ENCODE data around the gene SLC12A8. TPM values are rescaled to one million over a fixed set of nuclear protein-coding genes. Genes with fewer than 3 reads are reported as not detected.

The SLC12A8 gene
- total and polyA plus RNA-seq, 10 of the 15 experiments (the other 5 are each of a cell fraction or from before 2014, with no cell fraction given): 2.5 to 71.6 (median 50.1) TPM

- TF ChIP-seq REST (IDR thresholded peaks at IDR 0.05; ENCODE audit: low read depth, low read length) (no peak), NBN (IDR thresholded peaks at IDR 0.05) (no peak), IKZF1 (conservative IDR thresholded peaks at IDR 0.05) (no peak), BMI1 (IDR thresholded peaks at IDR 0.05; ENCODE audit: borderline replicate concordance) (no peak), NRF1 (conservative IDR thresholded peaks at IDR 0.05; ENCODE audit: low read depth, low read length) (no peak)
Measured at GRCh38 chr3:125057186-125057850, 155.2 kb downstream of the SLC12A8 start (continued).

GRCh38 chr3:125055913-125056745 is 156.4 kb downstream of the SLC12A8 start, which contains the start of gene HEG1:
HEG1 (minus strand) TSS chr3:125055997; CDS start chr3:125055890, 107 bp downstream.
- no TSS peak for BruUV-seq (replicated peaks)
- DNase-seq (ENCODE audit: low read depth, low spot score): no peak
- Histone ChIP-seq H3K36me3 (ENCODE audit: control insufficient read depth in 2 of 2, insufficient read depth in 2 of 2, low read length in 1 of 2) (no peaks in the 10 kb centered on the region), H3K9me3 (replicated peaks; ENCODE audit: control insufficient read depth, insufficient read depth, low read length) (no peaks in the 10 kb centered on the region), H3K79me2 (ENCODE audit: control insufficient read depth, insufficient read depth, low read length) (peaks cover 43% of the 10 kb centered on the region), H2AFZ (ENCODE audit: control insufficient read depth, low read depth, low read length) (peak within 1 kb of the TSS; percentile 73), H3K4me2 (ENCODE audit: control insufficient read depth, insufficient read depth) (peak within 1 kb of the TSS; percentile 97), H4K20me1 (ENCODE audit: control insufficient read depth, insufficient read depth) (no peaks in the 10 kb centered on the region), H3K9ac (ENCODE audit: control insufficient read depth, insufficient read depth, low read length) (peak within 1 kb of the TSS; percentile 76), H3K4me3 (peak within 1 kb of the TSS; percentile 93), H3K27ac (ENCODE audit: control insufficient read depth, insufficient read depth) (peak within 1 kb of the TSS; percentile 81), H3K4me1 (ENCODE audit: control insufficient read depth, insufficient read depth, low read length) (peaks cover 20% of the 10 kb centered on the region), H3K27me3 (replicated peaks in 1 of 2; ENCODE audit: control insufficient read depth in 2 of 2, insufficient read depth in 2 of 2, low read length in 1 of 2) (no peaks in the 10 kb centered on the region)
- ChIA-PET CTCF (interaction anchor here (1.0 kb wide), 1 partner anchor 64 kb away, joined by 4 read pairs; no protein-coding TSS in a partner anchor), SMC1A (ENCODE audit: uncharacterized antibody, unreplicated experiment) (interaction anchor here (1.2 kb wide), 1 partner anchor 42 kb away, joined by 3 read pairs; no protein-coding TSS in a partner anchor), POLR2A (interaction anchor here (0.6 to 0.7 kb wide), 2 partner anchors 70 to 172 kb away, joined by 4 read pairs; no protein-coding TSS in a partner anchor), RAD21 (ENCODE audit: unreplicated experiment) (no interaction called here)
- intact Hi-C loops (cut with micrococcal nuclease; ENCODE audit: unreplicated experiment): no loop called here
- FAIRE-seq: no peak
- ATAC-seq: peak; percentile 72
- in situ Hi-C loops (cut with MboI): no loop called here
- 28% methylated on average over 24 of the region's 67 CpGs for WGBS (ENCODE audit: insufficient coverage, insufficient replicate concordance, low lambda C conversion rate, missing lambda C conversion rate)
- TF ChIP-seq CEBPZ (IDR thresholded peaks at IDR 0.05; ENCODE audit: low read depth, low read length) (no peak), TCF3 (IDR thresholded peaks at IDR 0.05; ENCODE audit: borderline replicate concordance, insufficient read depth, low read depth, low read length) (0 out of 2 replicates have a peak, but pooled peaks have one; percentile 18), SIN3A (IDR thresholded peaks at IDR 0.05; ENCODE audit: low read depth, low read length) (no peak), BHLHE40 (IDR thresholded peaks at IDR 0.05; ENCODE audit: borderline replicate concordance in 1 of 2, low read depth in 2 of 2, low read length in 1 of 2) (peak in 1 of 2 experiments; percentile 52; a peak in 1 of 4 replicates), IKZF1 (conservative IDR thresholded peaks at IDR 0.05) (0 out of 2 replicates have a peak, but pooled peaks have one; percentile 4), IRF4 (IDR thresholded peaks at IDR 0.05; ENCODE audit: low read depth, low read length) (no peak), BRCA1 (IDR thresholded peaks at IDR 0.05; ENCODE audit: low read depth, low read length) (no peak), BACH1 (IDR thresholded peaks at IDR 0.05; ENCODE audit: borderline replicate concordance) (no peak), ATF3 (IDR thresholded peaks at IDR 0.05; ENCODE audit: borderline replicate concordance, extremely low read depth, low read depth, low read length) (no peak)
